HG02571 (cell line): ENCODE data around the gene BFSP1.

Experiments used
- ATAC-seq: cut with Tn5 transposase; IDR thresholded peaks from one replicate; pipeline ENCODE4 v1.9.1; 2021; ENCODE audit warnings: mild to moderate bottlenecking, moderate library complexity; ENCODE audit not compliant: unreplicated experiment

The BFSP1 gene

DNA sequence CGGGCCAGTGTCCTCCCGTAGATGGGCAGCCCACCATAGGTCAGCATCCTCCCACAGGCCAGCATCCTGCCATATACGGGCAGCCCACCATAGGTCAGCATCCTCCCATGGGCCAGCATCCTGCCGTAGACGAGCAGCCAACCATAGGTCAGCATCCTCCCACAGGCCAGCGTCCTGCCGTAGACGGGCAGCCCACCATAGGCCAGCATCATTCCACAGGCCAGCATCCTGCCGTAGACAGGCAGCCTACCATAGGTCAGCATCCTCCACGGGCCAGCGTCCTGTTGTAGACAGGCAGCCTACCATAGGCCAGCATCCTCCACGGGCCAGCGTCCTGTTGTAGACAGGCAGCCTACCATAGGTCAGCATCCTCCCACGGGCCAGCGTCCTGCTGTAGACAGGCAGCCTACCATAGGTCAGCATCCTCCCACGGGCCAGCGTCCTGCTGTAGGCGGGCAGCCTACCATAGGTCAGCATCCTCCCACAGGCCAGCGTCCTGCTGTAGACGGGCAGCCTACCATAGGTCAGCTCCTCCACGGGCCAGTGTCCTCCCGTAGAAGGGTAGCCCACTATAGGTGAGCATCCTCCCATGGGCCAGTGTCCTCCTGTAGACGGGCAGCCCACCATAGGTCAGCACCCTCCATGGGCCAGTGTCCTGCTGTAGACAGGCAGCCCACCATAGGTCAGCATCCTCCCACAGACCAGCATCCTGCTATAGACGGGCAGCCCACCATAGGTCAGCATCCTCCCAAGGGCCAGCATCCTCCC is 62.9 kb downstream of the BFSP1 start:
- ATAC-seq, result no peak

DNA sequence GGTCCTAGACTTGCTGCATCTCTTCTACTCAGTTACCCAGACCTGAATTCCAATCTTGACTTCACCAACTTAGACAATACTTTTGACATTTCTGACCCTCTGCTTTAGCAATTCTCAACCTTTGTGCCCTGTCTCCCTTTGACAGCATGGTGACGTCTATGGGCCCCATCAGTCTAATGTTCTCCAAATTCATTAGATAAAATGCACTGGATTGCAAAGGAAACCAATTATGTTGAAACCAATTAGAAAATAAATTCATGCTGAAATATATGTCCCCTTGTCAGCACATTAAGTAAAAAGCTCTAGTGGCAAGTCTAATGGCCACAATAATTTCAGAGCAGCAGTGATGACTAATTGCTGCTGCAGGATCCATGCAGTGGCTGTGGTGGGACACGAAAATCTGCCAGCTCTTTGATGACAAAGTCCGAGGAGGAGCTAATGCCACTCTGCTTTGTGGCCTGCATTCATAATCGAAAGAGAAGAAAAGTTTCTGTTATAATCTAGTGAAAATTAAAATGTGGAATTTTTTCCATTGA is 64.0 kb downstream of the BFSP1 start:
- no peak for ATAC-seq

- ATAC-seq, result no peak
Observed at GRCh38 chr20:17466641-17467040, 64.5 kb downstream of the BFSP1 start.

- no peak for ATAC-seq
Observed at GRCh38 chr20:17465236-17465635, 65.9 kb downstream of the BFSP1 start.

- no peak for ATAC-seq
Observed at GRCh38 chr20:17463711-17464110, 67.5 kb downstream of the BFSP1 start.

- no peak for ATAC-seq
Observed at GRCh38 chr20:17461941-17462340, 69.2 kb downstream of the BFSP1 start.

DNA sequence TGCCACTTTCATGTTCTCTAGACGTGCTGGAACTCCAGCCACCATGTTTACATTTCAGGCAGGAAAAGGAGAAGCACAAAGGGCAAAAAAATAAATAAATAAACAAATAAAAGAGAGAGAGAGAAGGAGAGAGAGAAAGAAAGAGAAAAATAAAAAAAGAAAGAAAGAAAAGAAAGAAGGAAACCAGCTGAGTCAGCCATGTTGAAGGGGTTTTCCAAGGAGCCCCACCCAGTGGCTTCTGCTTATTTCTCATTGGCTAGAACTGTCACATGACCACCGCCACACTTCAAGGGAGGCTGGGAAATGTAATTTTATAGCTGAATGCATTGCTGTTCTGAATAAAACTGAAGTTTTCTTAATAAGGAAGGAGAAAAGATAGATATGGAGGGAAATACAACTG is 71.1 kb downstream of the BFSP1 start:
- no peak for ATAC-seq

GRCh38 chr20:17457588-17458190 is 73.5 kb downstream of the BFSP1 start:
- no peak for ATAC-seq

GRCh38 chr20:17457079-17457478 is 74.1 kb downstream of the BFSP1 start:
- ATAC-seq, result no peak

- no peak for ATAC-seq
Observed at GRCh38 chr20:17456279-17456678, 74.9 kb downstream of the BFSP1 start.

GRCh38 chr20:17453592-17453991 is 77.6 kb downstream of the BFSP1 start:
- ATAC-seq, result no peak

GRCh38 chr20:17452441-17452840 is 78.7 kb downstream of the BFSP1 start:
- no peak for ATAC-seq

GRCh38 chr20:17449031-17449430 is 82.1 kb downstream of the BFSP1 start:
- ATAC-seq, result no peak

GRCh38 chr20:17448071-17448470 is 83.1 kb downstream of the BFSP1 start:
- ATAC-seq, result no peak

- ATAC-seq, result no peak
Observed at GRCh38 chr20:17446171-17446570, 85.0 kb downstream of the BFSP1 start.

- ATAC-seq, result no peak
Observed at GRCh38 chr20:17445543-17445942, 85.6 kb downstream of the BFSP1 start.

DNA sequence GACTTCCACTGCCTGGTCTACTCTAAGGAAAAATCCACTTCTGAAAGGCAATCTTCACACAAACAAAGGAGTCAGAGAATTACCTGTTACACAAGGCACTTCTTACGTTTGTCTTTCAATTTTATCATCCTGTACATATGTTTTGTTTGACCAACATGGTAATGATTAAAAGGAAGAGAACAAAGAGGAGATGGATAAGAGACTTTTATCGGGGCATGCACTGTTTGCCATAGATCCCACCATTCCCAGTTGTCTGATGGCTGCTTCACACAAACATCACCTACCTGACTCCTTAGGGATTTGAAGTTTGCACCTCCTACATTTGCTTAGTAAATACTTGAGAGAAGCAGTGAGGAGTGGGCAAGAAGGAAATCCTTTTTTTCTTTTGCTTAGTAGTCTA is 87.1 kb downstream of the BFSP1 start:
- no peak for ATAC-seq
